Breast epithelium (tissue), 4 donors: ENCODE measurements around the gene TBC1D3B. TPM values are rescaled to one million over a fixed set of nuclear protein-coding genes. Genes with fewer than 3 reads are reported as not detected.
A peak's percentile ranks its signal among the peaks of the same experiment; 100 is the strongest.
"Not testable (repeated sequence)": the region's sequence is repeated elsewhere in the genome, so short reads cannot be mapped to it uniquely, and the experiment has no call there.

Source experiments
- DNase-seq, 2 donors: peaks; one replicate each; pipeline ENCODE4 v3.0.0-alpha.2; 2019; ENCODE audit warnings: low spot score in 2 of 2
- H3K27ac ChIP-seq, 2 donors: fragments of 200-600 bp; sonication (generic) in 1 of 2; one replicate each; pipeline ENCODE4 v1.5.1; 2016 to 2019; ENCODE audit warnings: mild to moderate bottlenecking in 1 of 2
- H3K27me3 ChIP-seq, 2 donors: fragments of 200-600 bp; sonication (generic) in 1 of 2; one replicate each; pipeline versions ENCODE4 v1.5.1 to v1.6.0; 2017 to 2019; ENCODE audit warnings: control low read depth in 1 of 2, mild to moderate bottlenecking in 1 of 2
- H3K36me3 ChIP-seq: fragments of 200-600 bp; one replicate; pipeline ENCODE4 v1.5.1; 2019
- H3K4me1 ChIP-seq, 2 donors: fragments of 200-600 bp; sonication (generic); one replicate each; pipeline ENCODE4 v1.5.1; 2016 to 2019; ENCODE audit warnings: control low read depth in 1 of 2
- H3K4me3 ChIP-seq, 3 donors: fragments of 200-600 bp; sonication (generic); 1 replicate in 2 of 3; 2 replicates in 1 of 3; pipeline ENCODE4 v1.5.1; 2016 to 2019; ENCODE audit warnings: mild to moderate bottlenecking in 3 of 3, moderate library complexity in 2 of 3
- H3K9me3 ChIP-seq, 2 donors: fragments of 200-600 bp; sonication (generic) in 1 of 2; one replicate each; pipeline ENCODE4 v1.5.1; 2016 to 2019; ENCODE audit warnings: control low read depth in 1 of 2
- CTCF ChIP-seq, 3 donors: fragments of 450-650 bp; IDR thresholded peaks; one replicate each; pipeline ENCODE4 v1.5.1; 2016 to 2017; ENCODE audit warnings: antibody characterized with exemption in 3 of 3, mild to moderate bottlenecking in 3 of 3, moderate library complexity in 3 of 3
- POLR2A ChIP-seq: fragments of 450-650 bp; IDR thresholded peaks from one replicate; pipeline ENCODE4 v1.6.1; 2016; ENCODE audit warnings: antibody characterized with exemption, mild to moderate bottlenecking, moderate library complexity
- POLR2AphosphoS5 ChIP-seq, 3 donors: sonication (generic); formaldehyde crosslinking; IDR thresholded peaks; one replicate each; pipeline ENCODE4 v1.6.1; 2017; ENCODE audit warnings: antibody characterized with exemption in 3 of 3
- intact Hi-C: fragments of 100-400 bp; cut with DNase I; formaldehyde crosslinking; loops from one replicate; pipeline ENCODE4 v1.15.1; 2023; ENCODE audit warnings: low total_unique reads
- total RNA-seq, 3 donors: library from RNA; depleted of rRNA; stranded (reverse); fragments of >200 nt; gene quantifications; one replicate each; pipeline ENCODE4 v1.1.0, GENCODE V29; 2016

Gene TBC1D3B
- total RNA-seq, 3 donors from 2014 or later: 1.9 to 7.6 (median 5.2) TPM

- H3K36me3 ChIP-seq: no peaks in the 10 kb centered on the region
- no peaks in the 10 kb centered on the region for H3K27me3 ChIP-seq
- TF ChIP-seq CTCF (IDR thresholded peaks at IDR 0.05): no peak
- no peak for TF ChIP-seq POLR2A
- TF ChIP-seq POLR2AphosphoS5 (IDR thresholded peaks at IDR 0.05): no peak
- no peak overlapping the region for H3K27ac ChIP-seq
- no peak for DNase-seq
- no peaks in the 10 kb centered on the region for H3K9me3 ChIP-seq
- intact Hi-C loops: no loop called here
- H3K4me3 ChIP-seq: no peak overlapping the region
- H3K4me1 ChIP-seq: no peaks in the 10 kb centered on the region
Measured at GRCh38 chr17:36197387-36197703, 20.9 kb upstream of the TBC1D3B start.

GRCh38 chr17:36196131-36196486 is 19.7 kb upstream of the TBC1D3B start:
- no peaks in the 10 kb centered on the region for H3K36me3 ChIP-seq
- H3K4me3 ChIP-seq: no peak overlapping the region
- peaks cover 0 to 7% of the 10 kb centered on the region in 2 donors for H3K4me1 ChIP-seq
- no peaks in the 10 kb centered on the region for H3K9me3 ChIP-seq
- H3K27ac ChIP-seq: no peak overlapping the region
- no peak for DNase-seq
- intact Hi-C loops: no loop called here
- H3K27me3 ChIP-seq: no peaks in the 10 kb centered on the region
- no peak for TF ChIP-seq POLR2A
- no peak for TF ChIP-seq POLR2AphosphoS5 (IDR thresholded peaks at IDR 0.05)
- TF ChIP-seq CTCF (IDR thresholded peaks at IDR 0.05): no peak

- intact Hi-C loops: no loop called here
- H3K4me3 ChIP-seq: no peak overlapping the region
- DNase-seq: no peak
- no peaks in the 10 kb centered on the region for H3K36me3 ChIP-seq
- no peak overlapping the region for H3K27ac ChIP-seq
- no peaks in the 10 kb centered on the region for H3K27me3 ChIP-seq
- TF ChIP-seq POLR2AphosphoS5 (IDR thresholded peaks at IDR 0.05): no peak
- TF ChIP-seq POLR2A: no peak
- no peak for TF ChIP-seq CTCF (IDR thresholded peaks at IDR 0.05)
- H3K9me3 ChIP-seq: no peaks in the 10 kb centered on the region
- peaks cover 0 to 7% of the 10 kb centered on the region in 2 donors for H3K4me1 ChIP-seq
Measured at GRCh38 chr17:36195434-36196130, 19.1 kb upstream of the TBC1D3B start.

DNA sequence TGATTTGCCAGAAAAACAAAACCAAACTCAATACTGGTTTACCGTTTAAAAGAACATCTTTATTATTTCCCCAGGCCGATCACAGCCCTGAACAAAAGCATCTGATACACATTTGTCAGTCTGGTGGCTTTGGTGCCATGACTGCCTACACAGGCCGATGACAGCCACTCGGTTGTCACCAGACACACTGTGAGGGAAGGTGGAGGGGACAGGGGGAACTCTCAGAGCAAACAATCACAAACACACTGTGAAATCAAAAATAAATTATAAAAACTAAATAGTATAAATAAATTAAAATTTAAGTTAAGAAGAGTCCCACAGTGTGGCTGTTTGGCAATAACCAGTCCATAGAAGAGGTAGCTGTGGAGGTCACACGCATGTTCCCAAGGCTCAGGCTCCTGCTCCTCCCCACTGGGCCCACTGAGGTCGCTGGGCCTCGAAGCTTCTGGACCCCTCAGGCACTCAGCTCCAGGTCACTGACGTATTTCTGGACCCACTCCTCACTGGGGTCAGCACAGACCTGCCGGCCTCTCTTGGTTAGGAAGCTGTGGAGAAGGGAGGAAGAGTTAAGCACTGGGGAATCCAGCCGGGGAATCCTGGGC is 18.5 kb upstream of the TBC1D3B start:
- intact Hi-C loops, H3K27ac ChIP-seq, DNase-seq: not testable (repeated sequence)

GRCh38 chr17:36194147-36194831 is 17.9 kb upstream of the TBC1D3B start:
- H3K4me3 ChIP-seq, intact Hi-C loops, DNase-seq, H3K9me3 ChIP-seq, H3K27me3 ChIP-seq, H3K4me1 ChIP-seq, H3K36me3 ChIP-seq, H3K27ac ChIP-seq: not testable (repeated sequence)

More for the DNA sequence above, 18.5 kb upstream of the TBC1D3B start:
- H3K4me3 ChIP-seq, H3K27me3 ChIP-seq, H3K9me3 ChIP-seq, H3K4me1 ChIP-seq, H3K36me3 ChIP-seq: not testable (repeated sequence)

- H3K4me1 ChIP-seq: peaks cover 0 to 7% of the 10 kb centered on the region in 2 donors
- no peak overlapping the region for H3K4me3 ChIP-seq
- intact Hi-C loops: no loop called here
- no peak overlapping the region for H3K27ac ChIP-seq
- no peaks in the 10 kb centered on the region for H3K9me3 ChIP-seq
- no peak for TF ChIP-seq POLR2A
- no peak for TF ChIP-seq CTCF (IDR thresholded peaks at IDR 0.05)
- no peak for TF ChIP-seq POLR2AphosphoS5 (IDR thresholded peaks at IDR 0.05)
- no peak for DNase-seq
- no peaks in the 10 kb centered on the region for H3K36me3 ChIP-seq
- H3K27me3 ChIP-seq: no peaks in the 10 kb centered on the region
Measured at GRCh38 chr17:36193216-36193775, 16.9 kb upstream of the TBC1D3B start.

DNA sequence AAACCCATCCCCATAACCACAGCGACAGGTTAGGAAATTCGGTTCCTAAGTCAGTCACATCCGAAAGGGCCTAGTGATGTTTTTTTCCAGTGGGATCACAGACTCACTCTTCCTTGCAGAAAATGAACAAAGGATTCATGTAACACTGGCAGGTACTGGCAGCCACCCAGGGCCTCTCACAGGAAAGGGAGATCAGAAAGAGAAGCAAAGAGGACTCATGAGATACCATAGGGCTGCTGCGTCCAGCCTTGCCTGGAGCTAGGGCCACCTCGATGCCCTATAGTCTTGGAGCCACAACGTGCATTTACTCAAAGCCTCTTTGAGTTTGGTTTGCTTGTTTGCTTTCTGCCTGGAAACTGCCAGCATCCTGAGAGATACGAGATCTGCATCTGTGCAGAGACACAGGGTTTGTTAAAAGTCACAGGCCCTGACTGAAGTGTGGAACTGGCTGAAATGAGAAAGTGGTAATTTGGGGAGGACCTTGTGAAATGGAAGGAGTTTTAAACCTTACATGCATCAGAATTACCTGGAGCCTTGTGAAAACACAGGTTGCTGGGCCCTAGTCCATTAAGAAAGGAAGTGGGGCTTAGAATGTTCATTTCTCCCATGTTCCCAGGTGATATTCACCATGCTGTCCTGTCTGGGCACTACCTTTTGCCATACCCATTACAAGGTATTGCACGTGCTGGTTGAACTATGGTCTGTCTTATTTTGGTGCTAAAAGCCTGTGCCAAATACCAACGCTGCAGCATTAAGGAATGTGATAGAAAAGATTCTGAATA is 14.3 kb upstream of the TBC1D3B start:
- DNase-seq, H3K27me3 ChIP-seq, H3K36me3 ChIP-seq, H3K4me3 ChIP-seq, H3K9me3 ChIP-seq, H3K4me1 ChIP-seq, intact Hi-C loops: not testable (repeated sequence)
- H3K27ac ChIP-seq: peak overlapping the region in 1 of 2 donors; percentile 38

DNA sequence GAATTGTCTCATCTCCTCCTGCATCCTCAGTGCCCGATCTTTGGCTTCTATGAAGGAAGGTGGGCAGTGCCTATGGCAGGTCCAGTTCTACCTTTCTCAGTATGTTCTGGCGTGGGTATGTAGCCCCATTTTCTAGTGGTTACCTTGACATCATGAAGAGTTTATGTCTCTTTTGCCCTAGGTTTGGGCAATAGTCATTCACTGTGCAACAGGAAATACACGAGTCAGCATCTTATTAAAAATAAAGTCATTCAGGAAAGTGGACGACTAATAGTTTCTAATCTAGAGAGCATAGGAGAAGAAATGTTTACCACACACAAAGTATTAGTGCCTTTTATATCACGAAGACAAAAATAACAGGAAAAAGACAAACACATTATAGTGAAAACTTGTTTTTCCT is 13.6 kb upstream of the TBC1D3B start:
- DNase-seq, H3K27me3 ChIP-seq, H3K27ac ChIP-seq, H3K4me1 ChIP-seq, intact Hi-C loops, H3K36me3 ChIP-seq, H3K4me3 ChIP-seq, H3K9me3 ChIP-seq: not testable (repeated sequence)
